HUDEP-2 (cell line): ENCODE results near the gene FSCN2.
A peak's percentile ranks its signal among the peaks of the same experiment; 100 is the strongest.
"Not testable (repeated sequence)": the region's sequence is repeated elsewhere in the genome, so short reads cannot be mapped to it uniquely, and the experiment has no call there.

Source experiments
- DNase-seq, 76 experiments: peaks; one replicate each; lab custom pipeline; 2025; ENCODE audit not compliant: unreplicated experiment in 76 of 76; lab: John Stamatoyannopoulos, UW

FSCN2 gene

DNA sequence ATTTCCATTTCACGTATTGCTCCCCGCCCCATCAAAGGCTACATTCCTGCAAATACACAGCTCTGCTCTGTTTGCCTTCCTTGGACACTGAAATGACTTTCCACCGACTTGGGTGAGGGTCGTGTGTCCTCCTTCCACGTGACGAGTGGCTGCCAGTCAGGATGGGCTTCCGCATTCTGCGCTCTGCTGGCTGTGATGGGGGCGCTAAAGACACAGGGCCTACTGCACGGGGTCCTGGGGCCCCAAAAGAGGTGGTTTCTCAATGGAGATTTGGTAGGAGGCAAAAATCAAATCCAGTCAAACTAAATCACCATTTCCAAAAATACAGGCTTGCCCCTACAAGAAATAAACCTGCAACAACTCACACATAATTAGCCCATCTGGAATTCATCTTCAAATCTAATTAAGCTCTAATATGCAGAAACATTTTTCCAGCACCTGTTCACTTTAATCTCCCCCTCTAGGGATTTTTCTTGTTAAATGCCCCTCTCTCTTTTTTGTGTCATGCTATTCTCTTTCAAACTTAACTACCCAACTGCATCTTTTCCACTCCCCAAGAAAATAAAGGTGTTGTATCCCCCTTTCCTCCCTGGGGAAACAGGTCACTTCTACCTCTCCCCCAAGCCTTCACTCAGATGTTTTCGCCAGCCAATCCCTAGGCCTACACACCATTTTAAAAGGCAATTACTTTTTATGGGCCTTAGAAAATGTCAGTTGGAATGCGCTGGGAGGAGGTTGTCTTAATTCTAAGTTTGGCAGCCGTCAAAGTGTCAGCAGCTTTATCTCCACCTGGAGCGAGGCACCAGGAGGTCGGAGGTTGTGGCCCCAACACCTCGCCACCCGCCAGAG lies 45.8 kb downstream of the FSCN2 start:
- DNase-seq: no peak

GRCh38 chr17:81574643-81574956 lies 46.4 kb downstream of the FSCN2 start:
- DNase-seq: no peak

- no peak for DNase-seq
Observed at GRCh38 chr17:81575836-81576235, 47.7 kb downstream of the FSCN2 start.

- DNase-seq: no peak
Observed at GRCh38 chr17:81576621-81577277, 48.6 kb downstream of the FSCN2 start.

- DNase-seq: no peak
Observed at GRCh38 chr17:81577278-81578000, 49.3 kb downstream of the FSCN2 start.

DNA sequence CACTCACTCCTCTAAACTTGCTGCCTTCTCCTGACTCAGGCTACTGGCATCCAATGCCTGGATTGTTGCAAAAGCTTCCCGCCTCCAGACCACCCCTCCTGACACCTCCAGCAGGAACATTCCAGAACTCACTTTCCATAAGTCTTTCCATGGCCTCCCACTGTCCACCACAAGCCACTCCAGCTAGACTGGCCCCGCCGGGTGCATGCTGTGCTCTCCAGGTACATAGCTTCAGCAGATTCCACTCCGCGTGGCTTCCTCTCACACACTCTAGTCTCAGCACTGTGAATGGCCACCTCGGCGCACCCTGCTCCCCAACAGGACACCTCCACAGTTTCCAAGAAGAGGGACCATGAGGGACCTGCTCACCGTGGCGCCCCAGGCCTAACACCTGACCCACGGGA lies 49.9 kb downstream of the FSCN2 start:
- peak in 1 of 76 experiments; percentile 4 for DNase-seq

GRCh38 chr17:81578561-81579225 lies 50.5 kb downstream of the FSCN2 start:
- no peak for DNase-seq

- no peak for DNase-seq
Observed at GRCh38 chr17:81579298-81579697, 51.1 kb downstream of the FSCN2 start.

DNA sequence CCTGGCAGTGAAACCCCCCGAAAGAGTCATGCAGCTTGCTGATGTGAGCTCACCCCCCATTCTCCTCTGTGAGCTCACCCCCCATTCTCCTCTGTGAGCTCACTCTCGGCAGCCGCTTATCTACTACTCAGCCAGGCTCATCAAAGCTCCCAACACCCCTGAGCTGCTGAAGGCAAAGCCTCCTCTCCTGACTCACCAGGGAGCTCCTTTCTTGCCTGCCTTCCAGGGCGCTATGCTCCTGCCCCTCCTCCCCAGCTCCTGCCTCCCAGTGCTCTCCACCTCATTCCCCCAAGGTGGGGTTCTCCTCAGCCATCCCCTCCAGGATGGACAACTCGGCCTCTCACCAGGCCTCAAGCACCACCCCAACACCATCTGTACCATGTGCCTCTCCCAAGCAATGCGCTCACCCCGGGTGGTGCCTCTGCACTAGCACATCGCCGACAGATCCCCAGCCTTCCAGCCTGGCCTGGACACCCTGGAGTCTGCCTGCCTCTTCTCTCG lies 51.7 kb downstream of the FSCN2 start:
- DNase-seq: peak in 28 of 76 experiments; percentile 3 to 67 (median 20)

GRCh38 chr17:81580481-81580880 lies 52.3 kb downstream of the FSCN2 start:
- peak in 18 of 76 experiments; percentile 2 to 41 (median 16) for DNase-seq

- no peak for DNase-seq
Observed at GRCh38 chr17:81581758-81582157, 53.6 kb downstream of the FSCN2 start.

- DNase-seq: no peak
Observed at GRCh38 chr17:81582341-81582740, 54.2 kb downstream of the FSCN2 start.

- DNase-seq: peak in 52 of 76 experiments; percentile 9 to 88 (median 47)
Observed at GRCh38 chr17:81582749-81583148, 54.6 kb downstream of the FSCN2 start.

DNA sequence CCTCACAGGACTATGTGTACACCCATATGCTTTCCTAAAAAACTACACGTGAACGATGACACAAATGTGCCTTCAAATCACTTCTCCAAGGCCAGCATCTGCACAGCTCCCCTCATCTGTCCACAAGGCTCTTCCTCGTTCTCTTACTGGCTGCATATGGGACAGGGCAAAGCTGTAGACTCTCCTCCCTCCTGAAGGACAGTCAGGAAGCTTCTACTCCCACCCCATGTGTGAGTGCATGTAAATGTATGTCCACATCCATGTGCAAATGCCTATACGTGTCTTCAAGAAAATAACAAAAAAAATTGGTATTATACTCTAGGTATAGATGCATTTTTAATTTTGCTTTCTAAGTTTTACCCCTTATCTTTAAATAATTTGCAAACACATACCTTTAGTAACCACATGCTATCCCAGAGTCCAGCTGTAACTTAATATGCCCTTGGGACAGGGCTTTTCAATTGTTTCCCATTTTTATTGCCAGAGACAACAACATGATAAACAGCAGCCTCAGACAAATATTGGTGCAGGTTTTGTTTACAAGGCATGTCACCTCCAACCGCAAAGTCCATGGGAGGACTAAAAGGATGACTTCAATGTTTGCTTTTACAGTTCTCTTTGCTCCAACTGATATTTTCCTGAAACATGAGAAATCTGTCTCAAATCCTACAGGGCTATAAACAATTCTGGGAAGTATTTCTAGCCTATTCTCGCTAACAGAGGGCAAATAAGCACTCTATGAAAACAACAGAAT lies 55.6 kb downstream of the FSCN2 start:
- DNase-seq: no peak

DNA sequence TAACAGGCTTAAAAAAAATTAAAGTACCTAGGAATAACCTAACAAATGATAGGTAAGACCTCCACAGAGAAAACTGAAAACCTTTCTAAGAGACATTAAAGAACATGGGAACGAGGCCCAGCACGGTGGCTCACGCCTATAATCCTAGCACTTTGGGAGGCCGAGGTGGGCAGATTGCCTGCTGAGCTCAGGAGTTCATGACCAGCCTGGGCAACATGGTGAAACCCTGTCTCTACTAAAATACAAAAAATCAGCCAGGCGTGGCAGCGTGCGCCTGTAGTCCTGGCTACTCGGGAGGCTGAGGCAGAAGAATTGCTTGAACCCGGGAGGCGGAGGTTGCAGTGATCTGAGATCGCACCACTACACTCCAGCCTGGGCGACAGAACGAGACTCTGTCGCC lies 56.6 kb downstream of the FSCN2 start:
- not testable (repeated sequence) for DNase-seq

DNA sequence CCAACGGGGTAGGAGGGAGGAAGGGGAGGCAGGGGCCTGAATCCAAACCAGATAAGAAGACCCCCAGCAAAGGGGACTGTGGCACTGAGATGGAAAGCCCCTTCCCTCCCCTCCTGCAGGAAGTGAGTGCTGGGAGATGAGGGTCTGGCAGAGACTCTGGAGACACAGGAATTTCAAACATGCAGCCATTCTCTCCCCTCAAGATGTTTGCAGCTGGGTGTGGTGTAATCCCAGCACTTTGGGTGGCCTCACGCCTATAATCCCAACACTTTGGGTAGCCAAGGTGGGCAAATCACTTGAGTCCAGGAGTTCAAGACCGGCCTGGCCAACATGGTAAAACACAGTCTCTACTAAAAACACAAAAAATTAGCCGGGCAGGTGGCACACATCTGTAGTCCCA lies 57.9 kb downstream of the FSCN2 start:
- no peak for DNase-seq
